Hepatocyte (in vitro differentiated cells): ENCODE results near the gene RBM15B. TPM values are rescaled to one million over a fixed set of nuclear protein-coding genes. Genes with fewer than 3 reads are reported as not detected.

Source experiments
- DNase-seq: peaks from one replicate; pipeline ENCODE4 v3.0.0-alpha.2; 2016; ENCODE audit warnings: low spot score
- H2AFZ ChIP-seq: fragments of 200-600 bp; sonication (generic); 2 replicates; pipeline ENCODE4 v1.6.0; 2016; ENCODE audit warnings: antibody characterized with exemption, mild to moderate bottlenecking
- H3K27ac ChIP-seq: fragments of 200-600 bp; sonication (generic); 2 replicates; pipeline ENCODE4 v1.5.1; 2016; ENCODE audit warnings: mild to moderate bottlenecking
- H3K27me3 ChIP-seq: fragments of 200-600 bp; sonication (generic); 2 replicates; pipeline ENCODE4 v1.6.1; 2016
- H3K36me3 ChIP-seq: fragments of 200-600 bp; sonication (generic); replicated peaks from 2 replicates; pipeline ENCODE4 v1.5.1; 2016; ENCODE audit warnings: low read depth; ENCODE audit not compliant: insufficient read depth
- H3K4me1 ChIP-seq: fragments of 200-600 bp; sonication (generic); 2 replicates; pipeline ENCODE4 v1.5.1; 2016; ENCODE audit warnings: mild to moderate bottlenecking, moderate library complexity; ENCODE audit not compliant: insufficient read depth
- H3K4me2 ChIP-seq: fragments of 200-600 bp; sonication (generic); 2 replicates; pipeline ENCODE4 v1.6.0; 2016
- H3K4me3 ChIP-seq: fragments of 200-600 bp; sonication (generic); 2 replicates; pipeline ENCODE4 v1.5.1; 2016; ENCODE audit warnings: mild to moderate bottlenecking
- H3K79me2 ChIP-seq: fragments of 200-600 bp; sonication (generic); 2 replicates; pipeline ENCODE4 v1.6.0; 2017; ENCODE audit warnings: mild to moderate bottlenecking
- H3K9me2 ChIP-seq: fragments of 200-600 bp; sonication (generic); replicated peaks from 2 replicates; pipeline ENCODE4 v1.6.0; 2017; ENCODE audit warnings: mild to moderate bottlenecking; ENCODE audit not compliant: insufficient read depth
- H3K9me3 ChIP-seq: fragments of 200-600 bp; sonication (generic); 2 replicates; pipeline ENCODE4 v1.5.1; 2016; ENCODE audit warnings: low read depth, mild to moderate bottlenecking
- H4K20me1 ChIP-seq: fragments of 200-600 bp; sonication (generic); 2 replicates; pipeline ENCODE4 v1.6.0; 2016; ENCODE audit warnings: mild to moderate bottlenecking; ENCODE audit not compliant: insufficient read depth, poor library complexity, severe bottlenecking
- CTCF ChIP-seq: fragments of 200-600 bp; sonication (generic); IDR thresholded peaks from 2 replicates; pipeline ENCODE4 v1.5.1; 2016; ENCODE audit warnings: antibody characterized with exemption, mild to moderate bottlenecking; ENCODE audit not compliant: poor library complexity
- EZH2 ChIP-seq: fragments of 200-600 bp; sonication (generic); IDR thresholded peaks from 2 replicates; pipeline ENCODE4 v1.6.1; 2016; ENCODE audit warnings: antibody characterized with exemption, mild to moderate bottlenecking, borderline replicate concordance
- EZH2phosphoT487 ChIP-seq: fragments of 200-600 bp; sonication (generic); IDR thresholded peaks from one replicate; pipeline ENCODE4 v1.6.1; 2018; ENCODE audit warnings: antibody characterized with exemption, mild to moderate bottlenecking, low read depth, moderate library complexity; ENCODE audit not compliant: unreplicated experiment, severe bottlenecking
- WGBS: methylation state at CpG from one replicate; pipeline ENCODE4 v1.1.6; 2016; ENCODE audit warnings: low lambda C conversion rate; ENCODE audit errors: missing lambda C conversion rate; 5-methylcytosine and 5-hydroxymethylcytosine counted together
- polyA plus RNA-seq: library from polyadenylated mRNA; unstranded; fragments of >200 nt; fragmentation: Nextera tagmentation; extraction: Ambion mirVana; gene quantifications from 2 replicates; pipeline ENCODE4 v1.2.1, GENCODE V29; 2016
- total RNA-seq: library from RNA; depleted of rRNA; stranded (reverse); fragments of >200 nt; gene quantifications from 2 replicates; pipeline ENCODE4 v1.2.3, GENCODE V29; 2014

The RBM15B gene
- total and polyA plus RNA-seq, 2 experiments from 2014 or later, result 31.0 to 33.3 TPM

- H3K4me3 ChIP-seq, result no peak overlapping the region
- H3K36me3 ChIP-seq, result no peaks in the 10 kb centered on the region
- no peaks in the 10 kb centered on the region for H3K9me2 ChIP-seq
- H2AFZ ChIP-seq, result no peak overlapping the region
- H3K4me2 ChIP-seq, result no peak overlapping the region
- no peak for TF ChIP-seq EZH2phosphoT487
- TF ChIP-seq CTCF, result no peak
- no peak for TF ChIP-seq EZH2
- H3K4me1 ChIP-seq, result no peaks in the 10 kb centered on the region
- WGBS, result 94% methylated on average over 4 of the region's 4 CpGs
- no peaks in the 10 kb centered on the region for H3K27me3 ChIP-seq
- H3K9me3 ChIP-seq, result no peaks in the 10 kb centered on the region
- no peaks in the 10 kb centered on the region for H4K20me1 ChIP-seq
- no peak for DNase-seq
- H3K79me2 ChIP-seq, result peaks cover 29% of the 10 kb centered on the region
- H3K27ac ChIP-seq, result no peak overlapping the region
Measured at GRCh38 chr3:51445544-51446280, 54.6 kb downstream of the RBM15B start.

Other genes starting within 250 kb of the RBM15B start
- 173 and 178 TPM in 2 replicates for gene MANF, start 6.0 kb upstream of the RBM15B start, total RNA-seq
- gene MANF, start 6.0 kb upstream of the RBM15B start, polyA plus RNA-seq, result 224 and 225 TPM in 2 replicates
- 10.1 and 11.6 TPM in 2 replicates for gene DCAF1, start 108.7 kb downstream of the RBM15B start, total RNA-seq
- 4.6 and 5.4 TPM in 2 replicates for gene DCAF1, start 108.7 kb downstream of the RBM15B start, polyA plus RNA-seq
- 13.8 and 17.5 TPM in 2 replicates for gene RAD54L2, start 147.4 kb downstream of the RBM15B start, total RNA-seq
- gene RAD54L2, start 147.4 kb downstream of the RBM15B start, polyA plus RNA-seq, result 8.9 and 10.8 TPM in 2 replicates